SK-N-MC (cell line): ENCODE measurements around the gene ZNF574.

Experiments used
- EZH2 ChIP-seq: fragments of 200-600 bp; sonication (generic); IDR thresholded peaks from one replicate; pipeline ENCODE4 v1.6.1; 2017; ENCODE audit warnings: antibody characterized with exemption
- FOXP2 ChIP-seq: optimal IDR thresholded peaks from 2 replicates; pipeline ENCODE3; 2011; ENCODE audit warnings: mild to moderate bottlenecking, moderate library complexity; ENCODE audit not compliant: insufficient read depth; ENCODE audit errors: extremely low read length, control extremely low read depth
- POLR2AphosphoS5 ChIP-seq: IDR thresholded peaks from 2 replicates; pipeline ENCODE4 v1.6.1; 2012; ENCODE audit warnings: mild to moderate bottlenecking, low read depth, low read length, borderline replicate concordance

- TF ChIP-seq POLR2AphosphoS5 (no peak), FOXP2 (no peak), EZH2 (no peak)
These were observed 13.3 kb downstream of the ZNF574 start for GRCh38 chr19:42089191-42089750.
